Measurements from ENCODE around the gene AADAC. TPM values are rescaled to one million over a fixed set of nuclear protein-coding genes. Genes with fewer than 3 reads are reported as not detected.
A peak's percentile ranks its signal among the peaks of the same experiment; 100 is the strongest.
"Not testable (repeated sequence)": the region's sequence is repeated elsewhere in the genome, so short reads cannot be mapped to it uniquely, and the experiment has no call there.

The AADAC gene
- total RNA-seq, 1 donor from 2014 or later: not detected

GRCh38 chr3:151843275-151843674 is 29.4 kb downstream of the AADAC start:
- ATAC-seq (no peak), DNase-seq (ENCODE audit: low spot score) (no peak)
- intact Hi-C loops (cut with DNase I): no loop called here

GRCh38 chr3:151845306-151845905 is 31.5 kb downstream of the AADAC start:
- DNase-seq (ENCODE audit: low spot score) (no peak), ATAC-seq (no peak)
- intact Hi-C loops (cut with DNase I): no loop called here

GRCh38 chr3:151850065-151850464 is 36.1 kb downstream of the AADAC start:
- DNase-seq (ENCODE audit: low spot score); ATAC-seq; intact Hi-C loops (cut with DNase I): not testable (repeated sequence)

- DNase-seq (ENCODE audit: low spot score) (no peak), ATAC-seq (no peak)
- intact Hi-C loops (cut with DNase I): no loop called here
These were observed 38.3 kb downstream of the AADAC start for GRCh38 chr3:151852074-151852811.

GRCh38 chr3:151856118-151856517 is 42.2 kb downstream of the AADAC start:
- ATAC-seq: no peak
- intact Hi-C loops (cut with DNase I): no loop called here

GRCh38 chr3:151856641-151857040 is 42.7 kb downstream of the AADAC start:
- ATAC-seq (no peak), DNase-seq (ENCODE audit: low spot score) (no peak)
- intact Hi-C loops (cut with DNase I): no loop called here

More at GRCh38 chr3:151856118-151856517, 42.2 kb downstream of the AADAC start:
- no peak for DNase-seq (ENCODE audit: low spot score)

- ATAC-seq (no peak), DNase-seq (ENCODE audit: low spot score) (no peak)
- intact Hi-C loops (cut with DNase I): no loop called here
These were observed 45.3 kb downstream of the AADAC start for GRCh38 chr3:151859233-151859673.

GRCh38 chr3:151859905-151860304 is 46.0 kb downstream of the AADAC start:
- intact Hi-C loops (cut with DNase I): no loop called here
- DNase-seq (ENCODE audit: low spot score) (no peak), ATAC-seq (no peak)

- no peak for ATAC-seq
- intact Hi-C loops (cut with DNase I): no loop called here
These were observed 49.7 kb downstream of the AADAC start for GRCh38 chr3:151863611-151864010.

GRCh38 chr3:151864423-151865101 is 50.6 kb downstream of the AADAC start:
- intact Hi-C loops (cut with DNase I): no loop called here
- DNase-seq (ENCODE audit: low spot score) (no peak), ATAC-seq (peak; percentile 74)

More at GRCh38 chr3:151863611-151864010, 49.7 kb downstream of the AADAC start:
- DNase-seq (ENCODE audit: low spot score): no peak

GRCh38 chr3:151866711-151867410 is 52.9 kb downstream of the AADAC start:
- intact Hi-C loops (cut with DNase I): no loop called here
- ATAC-seq (no peak), DNase-seq (ENCODE audit: low spot score) (no peak)

GRCh38 chr3:151867666-151868065 is 53.8 kb downstream of the AADAC start:
- intact Hi-C loops (cut with DNase I): no loop called here
- DNase-seq (ENCODE audit: low spot score) (no peak), ATAC-seq (no peak)

- no peak for DNase-seq (ENCODE audit: low spot score)
- intact Hi-C loops (cut with DNase I): no loop called here
- ATAC-seq: no peak
These were observed 55.3 kb downstream of the AADAC start for GRCh38 chr3:151869181-151869580.

- DNase-seq (ENCODE audit: low spot score) (no peak), ATAC-seq (peak; percentile 90)
- intact Hi-C loops (cut with DNase I): no loop called here
These were observed 57.9 kb downstream of the AADAC start for GRCh38 chr3:151871639-151872468.

- intact Hi-C loops (cut with DNase I): no loop called here
- ATAC-seq (no peak), DNase-seq (ENCODE audit: low spot score) (no peak)
These were observed 59.5 kb downstream of the AADAC start, which contains the start of gene SUCNR1 for GRCh38 chr3:151873398-151873797. TSS of gene SUCNR1 (plus strand) at chr3:151873643. CDS start at chr3:151879893, 6,250 bp downstream.

GRCh38 chr3:151874079-151874478 is 60.2 kb downstream of the AADAC start:
- ATAC-seq; DNase-seq (ENCODE audit: low spot score); intact Hi-C loops (cut with DNase I): not testable (repeated sequence)

GRCh38 chr3:151875759-151876158 is 61.8 kb downstream of the AADAC start:
- intact Hi-C loops (cut with DNase I): no loop called here
- DNase-seq (ENCODE audit: low spot score): no peak
- no peak for ATAC-seq

- no peak for ATAC-seq
- intact Hi-C loops (cut with DNase I): no loop called here
- DNase-seq (ENCODE audit: low spot score): no peak
These were observed 63.4 kb downstream of the AADAC start for GRCh38 chr3:151877269-151877668.
